ENCODE data around the gene RND1.

RND1 gene

GRCh38 chr12:48807981-48808380 lies 57.7 kb downstream of the RND1 start:
- DNase-seq (ENCODE audit: low spot score), result no peak
